OCI-LY1 (cell line): ENCODE data around the gene OPHN1.

ENCODE experiments used
- H2AFZ ChIP-seq: fragments of 200-600 bp; sonication (generic), shearing (Covaris generic); 2 replicates; pipeline ENCODE4 v1.6.0; 2014; ENCODE audit warnings: antibody characterized with exemption, mild to moderate bottlenecking, low read length
- H3F3A ChIP-seq: fragments of 200-600 bp; sonication (generic), shearing (Covaris generic); 2 replicates; pipeline ENCODE4 v1.6.0; 2014; ENCODE audit warnings: mild to moderate bottlenecking, antibody characterized with exemption, low read length, moderate library complexity; ENCODE audit not compliant: insufficient read depth
- H3K27ac ChIP-seq: fragments of 200-600 bp; sonication (generic); 2 replicates; pipeline ENCODE4 v1.5.1; 2014; ENCODE audit warnings: low read length, mixed run types, mild to moderate bottlenecking, low read depth; ENCODE audit not compliant: poor library complexity, severe bottlenecking
- H3K27me3 ChIP-seq: fragments of 200-600 bp; sonication (generic); 2 replicates; pipeline ENCODE4 v1.6.0; 2014; ENCODE audit warnings: antibody characterized with exemption, mild to moderate bottlenecking, low read length, moderate library complexity; ENCODE audit not compliant: insufficient read depth
- H3K36me3 ChIP-seq: fragments of 200-600 bp; sonication (generic); 2 replicates; pipeline ENCODE4 v1.6.1; 2014; ENCODE audit warnings: mild to moderate bottlenecking, antibody characterized with exemption, low read length, moderate library complexity, mixed read lengths; ENCODE audit not compliant: insufficient read depth
- H3K4me1 ChIP-seq: fragments of 200-600 bp; sonication (generic); 2 replicates; pipeline ENCODE4 v1.5.1; 2014; ENCODE audit warnings: mild to moderate bottlenecking, low read length, moderate library complexity; ENCODE audit not compliant: insufficient read depth, severe bottlenecking
- H3K4me2 ChIP-seq: fragments of 200-600 bp; sonication (generic), shearing (Covaris generic); 2 replicates; pipeline ENCODE4 v1.6.1; 2014; ENCODE audit warnings: low read length
- H3K4me3 ChIP-seq: fragments of 200-600 bp; sonication (generic); 2 replicates; pipeline ENCODE4 v1.5.1; 2014; ENCODE audit warnings: low read length, low read depth, mild to moderate bottlenecking, mixed read lengths; ENCODE audit not compliant: poor library complexity, severe bottlenecking
- H3K79me2 ChIP-seq: fragments of 200-600 bp; shearing (Covaris generic); 2 replicates; pipeline ENCODE4 v1.6.1; 2016; ENCODE audit warnings: mixed run types, low read length, mixed read lengths; ENCODE audit not compliant: insufficient read depth
- H3K9ac ChIP-seq: fragments of 200-600 bp; sonication (generic), shearing (Covaris generic); 2 replicates; pipeline ENCODE4 v1.6.1; 2014; ENCODE audit warnings: mild to moderate bottlenecking, low read length, mixed read lengths
- H3K9me2 ChIP-seq: fragments of 200-600 bp; sonication (generic), shearing (Covaris generic); 2 replicates; pipeline ENCODE4 v1.6.1; 2014; ENCODE audit warnings: low read depth, mild to moderate bottlenecking, low read length, mixed read lengths
- H3K9me3 ChIP-seq: fragments of 200-600 bp; shearing (Covaris generic); 2 replicates; pipeline ENCODE4 v1.6.1; 2014; ENCODE audit warnings: low read length, mixed read lengths
- H4K20me1 ChIP-seq: fragments of 200-600 bp; sonication (generic), shearing (Covaris generic); 2 replicates; pipeline ENCODE4 v1.6.0; 2016; ENCODE audit warnings: mild to moderate bottlenecking, low read length; ENCODE audit not compliant: insufficient read depth
- EZH2 ChIP-seq: fragments of 200-600 bp; sonication (generic), shearing (Covaris generic); IDR thresholded peaks from 2 replicates; pipeline ENCODE4 v1.8.0; 2017; ENCODE audit warnings: borderline replicate concordance, mixed run types, mild to moderate bottlenecking, antibody characterized with exemption, low read length, moderate library complexity, mixed read lengths
- TF ChIP-seq, protein P1 (sequence below): fragments of 200-600 bp; sonication (generic), shearing (Covaris generic); IDR thresholded peaks from 2 replicates; pipeline ENCODE4 v1.5.1; 2017; ENCODE audit warnings: mild to moderate bottlenecking, antibody characterized with exemption, low read length, moderate library complexity, mixed read lengths

The OPHN1 gene

GRCh38 chrX:68177542-68177941, 255.8 kb downstream of the OPHN1 start:
- H3F3A ChIP-seq: no peaks in the 10 kb centered on the region
- no peak overlapping the region for H3K4me2 ChIP-seq
- H3K36me3 ChIP-seq: no peaks in the 10 kb centered on the region
- no peaks in the 10 kb centered on the region for H4K20me1 ChIP-seq
- H3K4me1 ChIP-seq: no peaks in the 10 kb centered on the region
- H3K27ac ChIP-seq: no peak overlapping the region
- no peak overlapping the region for H3K9ac ChIP-seq
- no peak overlapping the region for H3K4me3 ChIP-seq
- TF ChIP-seq, protein P1, sequence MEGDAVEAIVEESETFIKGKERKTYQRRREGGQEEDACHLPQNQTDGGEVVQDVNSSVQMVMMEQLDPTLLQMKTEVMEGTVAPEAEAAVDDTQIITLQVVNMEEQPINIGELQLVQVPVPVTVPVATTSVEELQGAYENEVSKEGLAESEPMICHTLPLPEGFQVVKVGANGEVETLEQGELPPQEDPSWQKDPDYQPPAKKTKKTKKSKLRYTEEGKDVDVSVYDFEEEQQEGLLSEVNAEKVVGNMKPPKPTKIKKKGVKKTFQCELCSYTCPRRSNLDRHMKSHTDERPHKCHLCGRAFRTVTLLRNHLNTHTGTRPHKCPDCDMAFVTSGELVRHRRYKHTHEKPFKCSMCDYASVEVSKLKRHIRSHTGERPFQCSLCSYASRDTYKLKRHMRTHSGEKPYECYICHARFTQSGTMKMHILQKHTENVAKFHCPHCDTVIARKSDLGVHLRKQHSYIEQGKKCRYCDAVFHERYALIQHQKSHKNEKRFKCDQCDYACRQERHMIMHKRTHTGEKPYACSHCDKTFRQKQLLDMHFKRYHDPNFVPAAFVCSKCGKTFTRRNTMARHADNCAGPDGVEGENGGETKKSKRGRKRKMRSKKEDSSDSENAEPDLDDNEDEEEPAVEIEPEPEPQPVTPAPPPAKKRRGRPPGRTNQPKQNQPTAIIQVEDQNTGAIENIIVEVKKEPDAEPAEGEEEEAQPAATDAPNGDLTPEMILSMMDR: no peak
- TF ChIP-seq EZH2: no peak
- no peak overlapping the region for H2AFZ ChIP-seq
- H3K79me2 ChIP-seq: no peaks in the 10 kb centered on the region
- no peaks in the 10 kb centered on the region for H3K9me2 ChIP-seq
- no peaks in the 10 kb centered on the region for H3K27me3 ChIP-seq
- H3K9me3 ChIP-seq: no peaks in the 10 kb centered on the region

DNA sequence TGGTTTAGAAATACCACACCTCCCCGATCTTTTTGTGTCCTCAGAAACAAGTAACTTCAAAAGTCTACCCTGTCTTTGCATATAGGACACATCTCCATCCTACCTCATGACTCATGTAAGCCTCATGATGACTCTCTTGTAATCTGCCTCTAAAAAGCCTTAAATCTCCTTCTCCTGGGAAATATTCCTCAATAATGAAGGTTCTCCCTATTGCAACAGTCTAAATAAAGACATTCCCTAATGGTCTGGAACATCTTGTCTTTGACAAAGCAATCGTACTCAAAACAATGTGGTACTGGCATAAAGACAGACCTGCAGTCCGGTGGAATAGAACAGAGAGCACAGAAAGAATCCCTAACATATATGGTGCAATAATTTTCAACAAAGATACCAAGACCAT, 257.7 kb downstream of the OPHN1 start:
- Histone ChIP-seq H3K36me3 (no peaks in the 10 kb centered on the region), H2AFZ (no peak overlapping the region), H3F3A (no peaks in the 10 kb centered on the region), H3K4me2 (no peak overlapping the region), H3K27me3 (no peaks in the 10 kb centered on the region), H4K20me1 (no peaks in the 10 kb centered on the region), H3K4me3 (no peak overlapping the region), H3K27ac (no peak overlapping the region), H3K4me1 (no peaks in the 10 kb centered on the region), H3K9me3 (no peaks in the 10 kb centered on the region), H3K9ac (no peak overlapping the region), H3K9me2 (no peaks in the 10 kb centered on the region), H3K79me2 (no peaks in the 10 kb centered on the region)
- TF ChIP-seq, protein P1: no peak
- no peak for TF ChIP-seq EZH2

GRCh38 chrX:68163441-68163840, 269.9 kb downstream of the OPHN1 start:
- H3K4me1 ChIP-seq: no peaks in the 10 kb centered on the region
- no peak overlapping the region for H3K9ac ChIP-seq
- no peaks in the 10 kb centered on the region for H3K79me2 ChIP-seq
- no peaks in the 10 kb centered on the region for H3K9me2 ChIP-seq
- no peak overlapping the region for H3K4me2 ChIP-seq
- H3K9me3 ChIP-seq: no peaks in the 10 kb centered on the region
- no peaks in the 10 kb centered on the region for H3F3A ChIP-seq
- H2AFZ ChIP-seq: no peak overlapping the region
- H3K27ac ChIP-seq: no peak overlapping the region
- TF ChIP-seq, protein P1: no peak
- no peak for TF ChIP-seq EZH2
- H4K20me1 ChIP-seq: no peaks in the 10 kb centered on the region
- H3K27me3 ChIP-seq: no peaks in the 10 kb centered on the region
- H3K36me3 ChIP-seq: no peaks in the 10 kb centered on the region
- H3K4me3 ChIP-seq: no peak overlapping the region
